H54 (cell line): Measurements from ENCODE around the gene STOM.

Experiments
- DNase-seq: peaks from one replicate; pipeline ENCODE4 v3.0.0; 2011; ENCODE audit warnings: low spot score, mixed read lengths; ENCODE audit not compliant: insufficient read length
- FAIRE-seq: peaks from 3 replicates; lab custom pipeline; 2011; peaks lifted over from hg19 to GRCh38; lab: Jason Lieb, UNC
- POLR2A ChIP-seq: IDR thresholded peaks from 2 replicates; pipeline ENCODE4 v1.6.1; 2011; ENCODE audit warnings: low read depth, mild to moderate bottlenecking, low read length

Gene STOM

GRCh38 chr9:121324755-121325154, 45.3 kb downstream of the STOM start:
- FAIRE-seq = no peak
- DNase-seq = no peak
- no peak for TF ChIP-seq POLR2A

- no peak for DNase-seq
- no peak for FAIRE-seq
- TF ChIP-seq POLR2A = no peak
These were observed 45.7 kb downstream of the STOM start for GRCh38 chr9:121324316-121324715.

- DNase-seq (no peak), FAIRE-seq (no peak)
- TF ChIP-seq POLR2A = no peak
These were observed 46.5 kb downstream of the STOM start for GRCh38 chr9:121323449-121324151.

GRCh38 chr9:121322737-121323448, 47.2 kb downstream of the STOM start:
- DNase-seq (no peak), FAIRE-seq (no peak)
- TF ChIP-seq POLR2A = no peak

GRCh38 chr9:121322037-121322736, 47.9 kb downstream of the STOM start:
- DNase-seq (peak; percentile 88), FAIRE-seq (peak; percentile 61)
- no peak for TF ChIP-seq POLR2A

GRCh38 chr9:121321016-121321503, 49.0 kb downstream of the STOM start:
- no peak for TF ChIP-seq POLR2A
- FAIRE-seq (no peak), DNase-seq (no peak)

- TF ChIP-seq POLR2A = no peak
- DNase-seq = no peak
- no peak for FAIRE-seq
These were observed 50.7 kb downstream of the STOM start for GRCh38 chr9:121319383-121319780.

- DNase-seq (no peak), FAIRE-seq (no peak)
- TF ChIP-seq POLR2A = no peak
These were observed 51.2 kb downstream of the STOM start for GRCh38 chr9:121318631-121319382.

- TF ChIP-seq POLR2A = no peak
- DNase-seq = no peak
- FAIRE-seq = no peak
These were observed 52.1 kb downstream of the STOM start for GRCh38 chr9:121317737-121318630.

- FAIRE-seq (no peak), DNase-seq (no peak)
- no peak for TF ChIP-seq POLR2A
These were observed 53.1 kb downstream of the STOM start for GRCh38 chr9:121316852-121317373.

- no peak for TF ChIP-seq POLR2A
- FAIRE-seq (no peak), DNase-seq (no peak)
These were observed 53.7 kb downstream of the STOM start for GRCh38 chr9:121316378-121316777.

- no peak for TF ChIP-seq POLR2A
- no peak for DNase-seq
- FAIRE-seq = no peak
These were observed 56.4 kb downstream of the STOM start for GRCh38 chr9:121313458-121314152.
